ENCODE results near the gene SMG6.

DNA sequence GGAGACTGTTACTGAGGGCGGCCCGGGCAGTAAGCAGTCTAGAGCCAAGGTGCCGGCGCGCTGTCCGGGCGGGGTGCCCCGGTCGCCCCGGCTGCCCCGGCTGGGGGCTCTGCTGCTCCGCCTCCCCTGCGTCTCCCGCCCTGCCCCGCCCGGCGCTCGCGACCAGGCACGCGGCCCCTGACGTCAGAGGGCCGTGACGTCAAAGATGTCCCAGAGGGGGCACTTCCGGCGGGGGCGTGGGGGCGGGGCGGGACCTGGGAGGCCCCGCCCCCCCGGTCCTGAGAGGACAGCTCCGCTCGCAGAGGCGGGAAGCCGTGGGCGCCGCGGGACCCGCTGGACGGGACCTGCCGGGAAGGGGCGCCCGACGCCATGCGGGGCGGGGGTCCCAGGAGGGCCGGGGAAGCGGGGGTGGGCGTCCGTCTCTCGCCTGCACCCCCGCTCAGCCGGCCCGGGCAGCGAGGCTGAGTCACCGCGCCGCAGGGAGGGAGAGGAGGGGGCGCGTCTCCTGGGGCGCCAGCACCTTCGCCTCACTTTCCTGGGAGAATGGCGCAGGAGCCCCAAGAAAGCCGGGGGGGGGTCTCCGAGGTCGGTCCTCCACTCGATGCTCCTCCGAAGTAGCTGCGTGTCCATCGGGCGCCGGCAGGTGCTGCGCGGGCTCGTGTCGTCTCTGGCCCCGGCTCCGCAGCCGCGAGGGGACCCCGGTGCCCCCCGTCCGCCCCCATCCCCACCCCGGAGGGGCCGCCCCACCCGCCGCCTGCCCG lies 253.1 kb downstream of the SMG6 start:
- TF ChIP-seq EZH2 (IDR thresholded peaks at IDR 0.05; ENCODE audit: insufficient read depth, low read length) = no peak
- TF ChIP-seq, protein P1, sequence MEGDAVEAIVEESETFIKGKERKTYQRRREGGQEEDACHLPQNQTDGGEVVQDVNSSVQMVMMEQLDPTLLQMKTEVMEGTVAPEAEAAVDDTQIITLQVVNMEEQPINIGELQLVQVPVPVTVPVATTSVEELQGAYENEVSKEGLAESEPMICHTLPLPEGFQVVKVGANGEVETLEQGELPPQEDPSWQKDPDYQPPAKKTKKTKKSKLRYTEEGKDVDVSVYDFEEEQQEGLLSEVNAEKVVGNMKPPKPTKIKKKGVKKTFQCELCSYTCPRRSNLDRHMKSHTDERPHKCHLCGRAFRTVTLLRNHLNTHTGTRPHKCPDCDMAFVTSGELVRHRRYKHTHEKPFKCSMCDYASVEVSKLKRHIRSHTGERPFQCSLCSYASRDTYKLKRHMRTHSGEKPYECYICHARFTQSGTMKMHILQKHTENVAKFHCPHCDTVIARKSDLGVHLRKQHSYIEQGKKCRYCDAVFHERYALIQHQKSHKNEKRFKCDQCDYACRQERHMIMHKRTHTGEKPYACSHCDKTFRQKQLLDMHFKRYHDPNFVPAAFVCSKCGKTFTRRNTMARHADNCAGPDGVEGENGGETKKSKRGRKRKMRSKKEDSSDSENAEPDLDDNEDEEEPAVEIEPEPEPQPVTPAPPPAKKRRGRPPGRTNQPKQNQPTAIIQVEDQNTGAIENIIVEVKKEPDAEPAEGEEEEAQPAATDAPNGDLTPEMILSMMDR (IDR thresholded peaks at IDR 0.05; ENCODE audit: insufficient read depth, low read depth, low read length) = no peak

Measured in astrocyte (in vitro differentiated cells and primary cell).